Mesenchymal stem cell (in vitro differentiated cells and primary cell): ENCODE data around the gene FSCN2.

Experiments
- DNase-seq: peaks from one replicate; pipeline ENCODE4 v3.0.0-alpha.2; 2013
- H2AFZ ChIP-seq: one replicate; pipeline ENCODE4 v1.6.1; 2013; ENCODE audit warnings: low read depth, mild to moderate bottlenecking, control low read depth, inconsistent platforms, low read length, moderate library complexity
- H2AK5ac ChIP-seq: 2 replicates; pipeline ENCODE4 v1.6.1; 2013; ENCODE audit warnings: low read length, moderate library complexity, mild to moderate bottlenecking, inconsistent platforms; ENCODE audit not compliant: severe bottlenecking
- H2BK120ac ChIP-seq: one replicate; pipeline ENCODE4 v1.6.1; 2013; ENCODE audit warnings: low read depth, mild to moderate bottlenecking, inconsistent platforms, low read length, moderate library complexity
- H2BK12ac ChIP-seq, 2 experiments: one replicate each; pipeline ENCODE4 v1.6.1; 2013; ENCODE audit warnings: inconsistent platforms in 2 of 2, low read length in 2 of 2, mild to moderate bottlenecking in 2 of 2, moderate library complexity in 2 of 2, control low read depth in 1 of 2
- H2BK15ac ChIP-seq: one replicate; pipeline ENCODE4 v1.6.1; 2013; ENCODE audit warnings: mild to moderate bottlenecking, low read depth, inconsistent platforms; ENCODE audit not compliant: poor library complexity, severe bottlenecking
- H2BK5ac ChIP-seq: 2 replicates; pipeline ENCODE4 v1.6.1; 2013; ENCODE audit warnings: low read depth, mild to moderate bottlenecking, low read length, control low read depth, inconsistent platforms; ENCODE audit not compliant: poor library complexity, severe bottlenecking
- H3K14ac ChIP-seq, 2 experiments: one replicate each; pipeline ENCODE4 v1.6.1; 2013; ENCODE audit warnings: inconsistent platforms in 2 of 2, low read length in 2 of 2, control low read depth in 1 of 2, mild to moderate bottlenecking in 1 of 2, moderate library complexity in 1 of 2
- H3K18ac ChIP-seq, 2 experiments: one replicate each; pipeline ENCODE4 v1.6.1; 2013; ENCODE audit warnings: inconsistent platforms in 2 of 2, low read length in 2 of 2, control low read depth in 1 of 2, low read depth in 1 of 2, mild to moderate bottlenecking in 1 of 2
- H3K23ac ChIP-seq, 2 experiments: one replicate each; pipeline ENCODE4 v1.6.1; 2013; ENCODE audit warnings: inconsistent platforms in 2 of 2, low read length in 2 of 2, mild to moderate bottlenecking in 2 of 2, moderate library complexity in 2 of 2, control low read depth in 1 of 2
- H3K27ac ChIP-seq: 2 replicates; pipeline ENCODE4 v1.5.1; 2013; ENCODE audit warnings: mild to moderate bottlenecking, moderate library complexity, low read length, control low read depth, inconsistent platforms; ENCODE audit not compliant: poor library complexity, severe bottlenecking
- H3K27me3 ChIP-seq, 2 experiments: 2 replicates each; pipeline versions ENCODE4 v1.6.1 to v1.7.0; 2013; ENCODE audit warnings: low read length in 2 of 2, mild to moderate bottlenecking in 2 of 2, moderate library complexity in 2 of 2, control low read depth in 1 of 2, inconsistent platforms in 1 of 2; ENCODE audit not compliant: control insufficient read depth in 1 of 2, insufficient read depth in 1 of 2
- H3K36me3 ChIP-seq, 2 experiments: 2 replicates each; pipeline versions ENCODE4 v1.6.1 to v1.7.0; 2013; ENCODE audit warnings: low read length in 2 of 2, control low read depth in 1 of 2, inconsistent platforms in 1 of 2, low read depth in 1 of 2, mild to moderate bottlenecking in 1 of 2; ENCODE audit not compliant: insufficient read depth in 2 of 2, control insufficient read depth in 1 of 2
- H3K4ac ChIP-seq, 2 experiments: one replicate each; pipeline ENCODE4 v1.6.1; 2013; ENCODE audit warnings: inconsistent platforms in 2 of 2, low read length in 2 of 2, mild to moderate bottlenecking in 2 of 2, moderate library complexity in 2 of 2, control low read depth in 1 of 2, low read depth in 1 of 2
- H3K4me1 ChIP-seq: 2 replicates; pipeline ENCODE4 v1.6.1; 2013; ENCODE audit warnings: low read depth, low read length, control low read depth; ENCODE audit not compliant: control insufficient read depth, insufficient read depth
- H3K4me2 ChIP-seq: 2 replicates; pipeline ENCODE4 v1.6.1; 2013; ENCODE audit warnings: low read length, mild to moderate bottlenecking, inconsistent platforms; ENCODE audit not compliant: poor library complexity, severe bottlenecking
- H3K4me3 ChIP-seq, 2 experiments: 2 replicates each; pipeline versions ENCODE4 v1.5.1 to v1.7.0; 2013; ENCODE audit warnings: low read length in 2 of 2, mild to moderate bottlenecking in 2 of 2, control low read depth in 1 of 2, low read depth in 1 of 2; ENCODE audit not compliant: insufficient read depth in 1 of 2
- H3K79me1 ChIP-seq: replicated peaks from 2 replicates; pipeline ENCODE4 v1.6.1; 2013; ENCODE audit warnings: mild to moderate bottlenecking, control low read depth, low read length, inconsistent platforms; ENCODE audit not compliant: poor library complexity, severe bottlenecking
- H3K9ac ChIP-seq: 2 replicates; pipeline ENCODE4 v1.7.0; 2013; ENCODE audit warnings: mild to moderate bottlenecking, low read length, moderate library complexity
- H3K9me3 ChIP-seq: 2 replicates; pipeline ENCODE4 v1.7.0; 2013; ENCODE audit warnings: mild to moderate bottlenecking, low read length; ENCODE audit not compliant: control insufficient read depth
- H4K8ac ChIP-seq: one replicate; pipeline ENCODE4 v1.6.1; 2013; ENCODE audit warnings: inconsistent platforms, mild to moderate bottlenecking, low read length, moderate library complexity
- H4K91ac ChIP-seq: one replicate; pipeline ENCODE4 v1.6.1; 2013; ENCODE audit warnings: mild to moderate bottlenecking, low read length, inconsistent platforms
- WGBS: methylation state at CpG from one replicate; pipeline ENCODE4 v1.1.7; 2013; ENCODE audit warnings: mixed read lengths; 5-methylcytosine and 5-hydroxymethylcytosine counted together

The FSCN2 gene

GRCh38 chr17:81494626-81495377 lies 33.4 kb upstream of the FSCN2 start:
- H3K4me3 ChIP-seq: no peak overlapping the region
- H3K23ac ChIP-seq: no peak overlapping the region
- H3K4me1 ChIP-seq: peaks cover 17% of the 10 kb centered on the region
- H4K91ac ChIP-seq: no peak overlapping the region
- H3K36me3 ChIP-seq: peaks cover 0 to 3% of the 10 kb centered on the region in 2 experiments
- H4K8ac ChIP-seq: no peak overlapping the region
- H3K9ac ChIP-seq: no peak overlapping the region
- no peak overlapping the region for H2BK12ac ChIP-seq
- no peak overlapping the region for H2AFZ ChIP-seq
- no peak overlapping the region for H2BK5ac ChIP-seq
- H3K4ac ChIP-seq: no peak overlapping the region
- DNase-seq: no peak
- H3K27me3 ChIP-seq: peaks cover 19 to 72% of the 10 kb centered on the region in 2 experiments
- H2BK15ac ChIP-seq: no peak overlapping the region
- H2BK120ac ChIP-seq: no peak overlapping the region
- H3K18ac ChIP-seq: no peak overlapping the region
- H3K4me2 ChIP-seq: no peak overlapping the region
- no peaks in the 10 kb centered on the region for H3K79me1 ChIP-seq
- H3K9me3 ChIP-seq: no peaks in the 10 kb centered on the region
- no peak overlapping the region for H3K14ac ChIP-seq
- 87% methylated on average over 8 of the region's 8 CpGs for WGBS
- no peak overlapping the region for H2AK5ac ChIP-seq
- H3K27ac ChIP-seq: no peak overlapping the region

DNA sequence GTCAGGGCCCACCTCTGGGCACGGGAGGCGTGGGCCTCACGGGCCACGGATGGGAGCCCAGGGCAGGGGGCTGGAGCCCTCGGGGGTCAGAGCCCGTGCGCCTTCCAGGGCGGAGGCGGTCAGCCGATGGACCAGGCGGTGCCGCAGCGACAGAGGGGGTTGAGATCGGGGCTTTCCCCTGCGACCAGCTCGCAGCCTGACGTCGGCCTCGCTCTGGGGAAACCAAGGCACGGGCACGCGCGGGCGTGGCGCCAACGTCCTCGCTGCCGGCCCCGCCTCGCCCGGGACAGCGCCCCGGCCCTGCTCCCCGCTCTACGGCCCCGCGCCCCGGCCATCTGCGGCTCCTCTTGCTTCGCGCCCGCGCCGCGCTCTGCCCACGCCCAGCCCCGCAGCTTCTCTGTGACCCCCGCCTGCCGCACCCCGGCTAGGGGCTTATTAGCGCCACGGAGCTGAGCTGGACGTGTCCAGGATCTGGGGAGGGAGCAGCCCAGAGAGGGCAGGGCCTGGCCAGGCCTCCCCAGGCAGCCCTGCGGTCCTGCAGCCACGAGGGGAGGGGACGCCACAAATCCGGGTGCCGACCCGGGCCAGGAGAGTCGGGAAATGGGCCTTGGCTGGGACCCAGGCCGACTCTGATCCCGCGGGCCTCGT lies 29.1 kb upstream of the FSCN2 start:
- Histone ChIP-seq H4K8ac (peak overlapping the region; percentile 92), H4K91ac (peak overlapping the region; percentile 78), H2AK5ac (peak overlapping the region; percentile 24), H3K9ac (no peak overlapping the region), H3K14ac (no peak overlapping the region), H2BK12ac (peak overlapping the region in 1 of 2 experiments; percentile 84), H2BK120ac (no peak overlapping the region), H2BK15ac (no peak overlapping the region), H3K4me2 (no peak overlapping the region), H3K18ac (peak overlapping the region in 1 of 2 experiments; percentile 93), H3K36me3 (peaks cover 0 to 3% of the 10 kb centered on the region in 2 experiments), H2AFZ (no peak overlapping the region), H3K4me3 (no peak overlapping the region), H3K9me3 (no peaks in the 10 kb centered on the region), H3K4me1 (peaks cover 16% of the 10 kb centered on the region), H3K27ac (no peak overlapping the region), H3K79me1 (no peaks in the 10 kb centered on the region), H2BK5ac (no peak overlapping the region), H3K4ac (no peak overlapping the region), H3K27me3 (peaks cover 7 to 51% of the 10 kb centered on the region in 2 experiments), H3K23ac (no peak overlapping the region)
- WGBS: 95% methylated on average over 63 of the region's 64 CpGs
- DNase-seq: no peak

- H3K23ac ChIP-seq: no peak overlapping the region
- peaks cover 0 to 3% of the 10 kb centered on the region in 2 experiments for H3K36me3 ChIP-seq
- H3K9ac ChIP-seq: no peak overlapping the region
- H2AFZ ChIP-seq: no peak overlapping the region
- H3K4ac ChIP-seq: no peak overlapping the region
- H4K91ac ChIP-seq: peak overlapping the region; percentile 78
- no peak overlapping the region for H2BK5ac ChIP-seq
- peak overlapping the region; percentile 30 for H2BK120ac ChIP-seq
- no peak overlapping the region for H3K4me2 ChIP-seq
- no peaks in the 10 kb centered on the region for H3K79me1 ChIP-seq
- peaks cover 4 to 47% of the 10 kb centered on the region in 2 experiments for H3K27me3 ChIP-seq
- no peak overlapping the region for H2BK15ac ChIP-seq
- WGBS: 91% methylated on average over 12 of the region's 12 CpGs
- DNase-seq: no peak
- H3K4me1 ChIP-seq: peaks cover 16% of the 10 kb centered on the region
- H3K9me3 ChIP-seq: no peaks in the 10 kb centered on the region
- H4K8ac ChIP-seq: peak overlapping the region; percentile 92
- H3K14ac ChIP-seq: no peak overlapping the region
- no peak overlapping the region for H3K27ac ChIP-seq
- H2BK12ac ChIP-seq: peak overlapping the region; percentile 22 to 84
- H2AK5ac ChIP-seq: peak overlapping the region; percentile 24
- H3K4me3 ChIP-seq: no peak overlapping the region
- peak overlapping the region; percentile 42 to 93 for H3K18ac ChIP-seq
Observed at GRCh38 chr17:81499601-81499970, 28.6 kb upstream of the FSCN2 start.

DNA sequence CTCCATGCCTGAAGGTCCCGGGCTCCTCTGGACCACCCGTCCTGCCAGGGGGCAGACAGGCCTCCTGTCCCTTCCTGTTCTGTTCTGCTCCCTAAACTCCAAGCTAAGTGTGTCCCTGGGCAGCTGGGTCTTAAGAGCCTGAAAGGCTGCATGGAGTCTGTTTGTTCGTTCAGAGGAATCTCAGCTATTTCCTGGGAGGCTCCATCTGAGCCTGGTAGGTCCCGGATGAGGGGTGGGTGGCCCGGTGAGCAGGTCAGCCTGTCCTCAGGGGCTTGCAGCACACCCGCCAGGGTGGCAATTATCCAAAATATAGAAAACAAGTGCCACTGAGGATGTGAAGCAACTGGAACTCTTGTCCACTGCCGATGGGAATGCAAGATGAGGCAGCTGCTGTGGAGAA lies 28.1 kb upstream of the FSCN2 start:
- no peaks in the 10 kb centered on the region for H3K79me1 ChIP-seq
- H3K14ac ChIP-seq: no peak overlapping the region
- H2AFZ ChIP-seq: no peak overlapping the region
- H3K36me3 ChIP-seq: peaks cover 0 to 3% of the 10 kb centered on the region in 2 experiments
- H3K27me3 ChIP-seq: peaks cover 0 to 43% of the 10 kb centered on the region in 2 experiments
- no peak overlapping the region for H3K27ac ChIP-seq
- no peak for DNase-seq
- no peak overlapping the region for H2AK5ac ChIP-seq
- H2BK5ac ChIP-seq: no peak overlapping the region
- peaks cover 16% of the 10 kb centered on the region for H3K4me1 ChIP-seq
- no peak overlapping the region for H2BK120ac ChIP-seq
- H3K23ac ChIP-seq: no peak overlapping the region
- H2BK12ac ChIP-seq: no peak overlapping the region
- WGBS: 30% methylated on average over 7 of the region's 7 CpGs
- H2BK15ac ChIP-seq: peak overlapping the region; percentile 80
- peak overlapping the region; percentile 78 for H4K91ac ChIP-seq
- no peaks in the 10 kb centered on the region for H3K9me3 ChIP-seq
- no peak overlapping the region for H3K4me2 ChIP-seq
- H3K18ac ChIP-seq: peak overlapping the region in 1 of 2 experiments; percentile 93
- H3K4ac ChIP-seq: no peak overlapping the region
- peak overlapping the region; percentile 92 for H4K8ac ChIP-seq
- H3K9ac ChIP-seq: no peak overlapping the region
- no peak overlapping the region for H3K4me3 ChIP-seq
